ENCODE data around the gene ADRA1B.

The ADRA1B gene

DNA sequence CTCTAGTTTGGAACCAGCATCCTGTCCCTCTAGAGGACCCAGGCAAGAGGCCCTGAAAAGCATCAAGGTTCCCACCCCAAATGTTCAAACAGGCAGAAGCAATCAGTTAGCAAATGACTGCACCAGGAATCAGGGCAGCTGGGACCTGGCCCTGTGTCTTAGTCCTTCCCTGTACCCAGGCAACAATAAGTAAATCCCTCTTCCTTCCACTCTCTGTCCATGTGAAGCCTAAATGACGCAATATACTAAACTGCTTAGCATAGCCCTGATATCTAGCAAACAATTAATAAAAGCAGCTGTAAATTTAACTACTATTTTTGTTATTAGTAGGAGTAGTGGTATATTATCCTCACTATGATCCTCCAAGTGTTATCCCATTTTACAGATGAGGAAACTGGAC, 13.2 kb upstream of the ADRA1B start:
- FAIRE-seq: no peak
- TF ChIP-seq POLR2A (IDR thresholded peaks at IDR 0.05; ENCODE audit: low read depth, low read length) (no peak), POLR2AphosphoS5 (IDR thresholded peaks at IDR 0.05; ENCODE audit: low read depth, low read length) (no peak), TAF1 (IDR thresholded peaks at IDR 0.05; ENCODE audit: borderline replicate concordance, low read depth, low read length) (no peak)
- no peak for DNase-seq (ENCODE audit: insufficient read length)

- FAIRE-seq: no peak
- TF ChIP-seq POLR2AphosphoS5 (IDR thresholded peaks at IDR 0.05; ENCODE audit: low read depth, low read length): no peak
- no peak for TF ChIP-seq TAF1 (IDR thresholded peaks at IDR 0.05; ENCODE audit: borderline replicate concordance, low read depth, low read length)
- TF ChIP-seq POLR2A (IDR thresholded peaks at IDR 0.05; ENCODE audit: low read depth, low read length): no peak
Measured at GRCh38 chr5:159904874-159905273, 11.4 kb upstream of the ADRA1B start.

GRCh38 chr5:159905496-159905895, 10.8 kb upstream of the ADRA1B start:
- TF ChIP-seq TAF1 (IDR thresholded peaks at IDR 0.05; ENCODE audit: borderline replicate concordance, low read depth, low read length): no peak
- no peak for TF ChIP-seq POLR2AphosphoS5 (IDR thresholded peaks at IDR 0.05; ENCODE audit: low read depth, low read length)
- TF ChIP-seq POLR2A (IDR thresholded peaks at IDR 0.05; ENCODE audit: low read depth, low read length): no peak
- FAIRE-seq: no peak
- no peak for DNase-seq (ENCODE audit: insufficient read length)

More at GRCh38 chr5:159904874-159905273, 11.4 kb upstream of the ADRA1B start:
- no peak for DNase-seq (ENCODE audit: insufficient read length)

DNA sequence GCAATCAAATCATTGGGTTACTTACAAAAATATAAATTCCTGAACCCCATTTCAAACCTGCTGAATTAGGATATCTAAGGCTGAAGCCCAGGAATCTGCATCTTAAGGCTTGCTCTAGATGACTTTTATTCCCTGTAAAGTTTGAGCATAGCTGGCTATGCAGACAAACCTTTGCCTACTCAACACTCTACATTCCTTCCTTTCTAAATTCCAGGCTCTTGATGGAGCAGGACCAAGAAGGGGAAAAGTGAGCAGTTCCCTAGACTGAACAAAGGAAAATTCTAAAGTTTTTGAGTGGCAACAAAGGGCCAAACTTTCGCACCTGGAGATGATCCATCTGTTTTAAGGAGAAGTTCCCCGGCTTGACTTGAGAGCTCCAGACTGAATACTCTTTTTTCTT, 9.8 kb upstream of the ADRA1B start:
- no peak for DNase-seq (ENCODE audit: insufficient read length)
- TF ChIP-seq TAF1 (IDR thresholded peaks at IDR 0.05; ENCODE audit: borderline replicate concordance, low read depth, low read length) (no peak), POLR2AphosphoS5 (IDR thresholded peaks at IDR 0.05; ENCODE audit: low read depth, low read length) (no peak), POLR2A (IDR thresholded peaks at IDR 0.05; ENCODE audit: low read depth, low read length) (no peak)
- FAIRE-seq: no peak

DNA sequence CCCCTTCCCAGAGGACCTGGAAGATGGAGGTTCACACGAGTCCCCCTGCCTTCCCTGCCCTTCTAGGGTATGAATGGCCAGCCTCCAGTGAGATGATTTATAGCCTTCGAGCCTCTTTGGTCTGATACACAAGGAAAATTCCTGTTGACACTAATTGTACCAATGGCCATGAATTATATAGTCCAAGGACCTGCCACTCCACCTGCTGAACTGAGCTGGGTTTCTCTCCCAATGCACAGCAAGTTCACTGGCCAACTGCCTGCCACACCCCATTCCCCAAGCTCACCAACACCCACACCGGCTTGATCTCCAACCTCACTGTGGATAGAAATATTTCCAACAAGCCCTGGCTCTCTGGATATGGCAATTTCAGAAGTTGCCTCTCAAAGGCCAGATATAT, 9.3 kb upstream of the ADRA1B start:
- no peak for FAIRE-seq
- DNase-seq (ENCODE audit: insufficient read length): no peak
- TF ChIP-seq POLR2A (IDR thresholded peaks at IDR 0.05; ENCODE audit: low read depth, low read length): no peak
- no peak for TF ChIP-seq TAF1 (IDR thresholded peaks at IDR 0.05; ENCODE audit: borderline replicate concordance, low read depth, low read length)
- no peak for TF ChIP-seq POLR2AphosphoS5 (IDR thresholded peaks at IDR 0.05; ENCODE audit: low read depth, low read length)

DNA sequence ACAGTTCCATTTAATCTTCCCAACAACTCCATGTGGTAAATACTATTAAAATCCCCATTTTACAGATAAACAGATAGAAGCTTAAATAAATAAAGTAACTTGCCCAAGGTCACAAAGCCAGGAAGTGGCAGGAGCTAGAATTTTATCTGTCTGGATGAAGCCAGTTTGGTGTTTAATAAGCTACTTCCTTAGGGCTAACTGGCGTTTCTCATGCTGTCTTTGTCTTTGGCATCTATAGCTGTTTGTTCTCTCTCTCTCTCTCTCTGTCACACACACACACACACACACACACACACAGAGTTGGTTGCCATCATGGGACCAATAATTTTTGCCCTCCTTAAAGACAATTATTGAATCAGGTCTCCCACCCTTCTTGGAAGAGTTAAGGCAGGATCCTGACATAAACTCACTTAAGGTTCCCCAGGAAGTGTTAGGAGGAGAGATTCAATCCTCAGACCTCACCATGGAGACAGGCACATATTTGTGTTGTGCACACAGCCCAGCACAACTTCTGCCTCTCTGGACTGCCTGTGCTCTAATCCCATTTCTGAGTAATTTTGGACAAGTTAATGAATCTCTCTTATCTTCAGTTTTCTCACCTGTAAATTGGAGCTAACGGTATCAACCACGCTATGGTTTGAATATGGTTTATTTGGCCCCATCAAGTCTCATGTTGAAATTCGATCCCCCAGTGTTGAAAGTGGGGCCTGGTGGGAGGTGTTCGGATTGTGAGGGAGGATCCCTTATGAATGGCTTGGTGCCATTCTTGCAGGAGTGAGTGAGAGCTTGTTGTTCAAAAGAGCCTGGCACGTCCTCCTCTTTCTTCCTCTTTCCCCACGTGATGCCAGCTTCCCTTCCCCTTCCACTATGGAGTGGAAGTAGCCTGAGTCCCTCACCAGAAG, 8.3 kb upstream of the ADRA1B start:
- FAIRE-seq (no peak), DNase-seq (ENCODE audit: insufficient read length) (no peak)
- no peak for TF ChIP-seq POLR2A (IDR thresholded peaks at IDR 0.05; ENCODE audit: low read depth, low read length)
- TF ChIP-seq TAF1 (IDR thresholded peaks at IDR 0.05; ENCODE audit: borderline replicate concordance, low read depth, low read length): no peak
- no peak for TF ChIP-seq POLR2AphosphoS5 (IDR thresholded peaks at IDR 0.05; ENCODE audit: low read depth, low read length)

DNA sequence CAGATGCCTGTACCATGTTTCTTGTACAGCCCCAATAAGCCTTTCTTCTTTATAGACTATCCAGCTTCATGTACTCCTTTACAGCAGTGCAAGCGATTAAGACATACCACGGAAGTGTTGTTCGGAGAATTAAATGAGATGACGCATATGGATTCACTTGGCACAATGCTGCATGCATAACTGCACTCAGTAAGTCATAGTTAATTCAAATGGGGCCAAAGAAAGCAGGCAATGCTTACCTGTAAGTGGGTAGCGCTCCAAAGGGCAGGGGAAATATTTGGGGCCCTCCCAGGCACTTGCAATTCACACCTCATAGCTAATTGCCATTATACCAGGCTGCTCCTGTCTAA, 7.7 kb upstream of the ADRA1B start:
- no peak for TF ChIP-seq POLR2A (IDR thresholded peaks at IDR 0.05; ENCODE audit: low read depth, low read length)
- no peak for TF ChIP-seq POLR2AphosphoS5 (IDR thresholded peaks at IDR 0.05; ENCODE audit: low read depth, low read length)
- TF ChIP-seq TAF1 (IDR thresholded peaks at IDR 0.05; ENCODE audit: borderline replicate concordance, low read depth, low read length): no peak
- DNase-seq (ENCODE audit: insufficient read length) (no peak), FAIRE-seq (no peak)

- no peak for DNase-seq (ENCODE audit: insufficient read length)
Measured at GRCh38 chr5:159909126-159909525, 7.2 kb upstream of the ADRA1B start.

DNA sequence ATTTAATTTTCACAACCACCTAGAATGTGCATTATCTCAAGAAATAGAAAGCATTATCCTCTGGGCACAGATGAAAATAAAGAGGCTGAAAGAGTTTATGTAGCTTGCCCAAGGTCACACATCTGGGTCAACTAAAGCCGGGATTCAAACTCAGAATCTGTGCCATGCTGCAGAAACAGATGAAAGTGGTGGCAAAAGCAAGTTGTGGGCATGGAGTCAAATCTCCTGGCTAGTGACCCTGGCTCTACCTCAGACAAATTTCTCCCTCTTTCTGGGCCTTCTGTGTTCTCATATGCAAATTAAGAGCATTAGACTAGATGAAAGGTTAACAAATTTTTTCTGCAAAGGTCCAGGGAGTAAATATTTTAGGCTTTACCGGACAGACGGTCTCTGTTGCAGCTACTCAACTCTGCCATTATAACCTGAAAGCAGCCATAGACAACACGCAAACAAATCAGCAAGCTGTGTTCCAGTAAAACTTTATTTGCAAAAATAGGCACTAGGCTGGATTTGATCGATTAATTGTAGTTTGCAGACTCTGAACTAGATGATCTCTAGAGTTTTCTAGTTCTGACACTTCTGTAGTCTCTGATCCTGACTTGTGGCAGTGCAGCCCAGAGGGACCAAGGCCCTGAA, 6.0 kb upstream of the ADRA1B start:
- TF ChIP-seq POLR2A (IDR thresholded peaks at IDR 0.05; ENCODE audit: low read depth, low read length) (no peak), TAF1 (IDR thresholded peaks at IDR 0.05; ENCODE audit: borderline replicate concordance, low read depth, low read length) (no peak), POLR2AphosphoS5 (IDR thresholded peaks at IDR 0.05; ENCODE audit: low read depth, low read length) (no peak)
- FAIRE-seq: no peak
- DNase-seq (ENCODE audit: insufficient read length): no peak

More at GRCh38 chr5:159909126-159909525, 7.2 kb upstream of the ADRA1B start:
- no peak for TF ChIP-seq POLR2AphosphoS5 (IDR thresholded peaks at IDR 0.05; ENCODE audit: low read depth, low read length)
- TF ChIP-seq TAF1 (IDR thresholded peaks at IDR 0.05; ENCODE audit: borderline replicate concordance, low read depth, low read length): no peak
- TF ChIP-seq POLR2A (IDR thresholded peaks at IDR 0.05; ENCODE audit: low read depth, low read length): no peak
- FAIRE-seq: no peak

DNA sequence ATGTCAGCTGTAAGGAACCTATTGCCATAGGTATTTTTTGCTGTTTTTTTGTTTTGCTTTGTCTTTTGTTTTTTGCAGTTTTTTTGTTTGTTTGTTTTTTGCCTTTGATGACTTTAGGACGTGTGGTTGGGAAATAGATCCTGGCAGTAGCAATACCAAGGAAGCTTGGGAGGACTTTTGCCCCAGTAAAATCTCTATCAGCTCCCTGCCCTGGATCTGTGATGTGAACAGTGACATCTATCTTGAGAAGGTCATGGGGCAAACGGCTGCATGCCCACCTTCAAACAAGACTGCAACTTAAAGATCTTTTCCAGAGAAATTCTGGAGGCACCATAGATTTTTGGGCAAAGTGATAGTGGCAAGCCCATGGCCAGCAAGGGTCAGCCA, 5.4 kb upstream of the ADRA1B start:
- DNase-seq (ENCODE audit: insufficient read length) (no peak), FAIRE-seq (no peak)
- no peak for TF ChIP-seq POLR2AphosphoS5 (IDR thresholded peaks at IDR 0.05; ENCODE audit: low read depth, low read length)
- no peak for TF ChIP-seq TAF1 (IDR thresholded peaks at IDR 0.05; ENCODE audit: borderline replicate concordance, low read depth, low read length)

GRCh38 chr5:159911349-159911748, 4.9 kb upstream of the ADRA1B start:
- FAIRE-seq (no peak), DNase-seq (ENCODE audit: insufficient read length) (no peak)
- no peak for TF ChIP-seq POLR2AphosphoS5 (IDR thresholded peaks at IDR 0.05; ENCODE audit: low read depth, low read length)
- no peak for TF ChIP-seq TAF1 (IDR thresholded peaks at IDR 0.05; ENCODE audit: borderline replicate concordance, low read depth, low read length)
- no peak for TF ChIP-seq POLR2A (IDR thresholded peaks at IDR 0.05; ENCODE audit: low read depth, low read length)

All from GM12892 (cell line).